GM23338 (cell line): ENCODE results near the gene MYH14. TPM values are rescaled to one million over a fixed set of nuclear protein-coding genes. Genes with fewer than 3 reads are reported as not detected.
"Not testable (repeated sequence)": the region's sequence is repeated elsewhere in the genome, so short reads cannot be mapped to it uniquely, and the experiment has no call there.

Experiments used
- ATAC-seq: fragments of 200-7000 bp; cut with Tn5 transposase; 3 replicates; pipeline ENCODE4 v1.9.1; 2020
- DNase-seq: peaks from one replicate; pipeline ENCODE4 v3.0.0-alpha.2; 2015; ENCODE audit warnings: low spot score
- H2AFZ ChIP-seq: fragments of 200-600 bp; sonication (generic); 2 replicates; pipeline ENCODE4 v1.8.0; 2016; ENCODE audit warnings: antibody characterized with exemption, mild to moderate bottlenecking, moderate library complexity
- H3F3A ChIP-seq: fragments of 200-600 bp; sonication (generic); replicated peaks from 2 replicates; pipeline ENCODE4 v1.8.0; 2017; ENCODE audit warnings: antibody characterized with exemption, mixed run types, low read depth
- H3K27ac ChIP-seq: fragments of 200-600 bp; sonication (generic); 2 replicates; pipeline ENCODE4 v1.6.1; 2016; ENCODE audit warnings: low read depth
- H3K27me3 ChIP-seq: fragments of 200-600 bp; sonication (generic); 2 replicates; pipeline ENCODE4 v1.8.0; 2016; ENCODE audit warnings: mild to moderate bottlenecking, mixed run types, moderate library complexity; ENCODE audit not compliant: insufficient read depth
- H3K36me3 ChIP-seq: fragments of 200-600 bp; sonication (generic); 2 replicates; pipeline ENCODE4 v1.8.0; 2016; ENCODE audit warnings: mild to moderate bottlenecking; ENCODE audit not compliant: insufficient read depth
- H3K4me1 ChIP-seq: fragments of 200-600 bp; sonication (generic); 2 replicates; pipeline ENCODE4 v1.8.0; 2016; ENCODE audit warnings: mild to moderate bottlenecking, moderate library complexity; ENCODE audit not compliant: insufficient read depth
- H3K4me2 ChIP-seq: fragments of 200-600 bp; sonication (generic); 2 replicates; pipeline ENCODE4 v1.7.1; 2017; ENCODE audit warnings: mixed run types
- H3K4me3 ChIP-seq: fragments of 200-600 bp; sonication (generic); 2 replicates; pipeline ENCODE4 v1.6.1; 2016; ENCODE audit warnings: mixed run types
- H3K79me2 ChIP-seq: fragments of 200-600 bp; sonication (generic); replicated peaks from 2 replicates; pipeline ENCODE4 v1.8.0; 2017; ENCODE audit warnings: mild to moderate bottlenecking; ENCODE audit not compliant: insufficient read depth
- H3K9me2 ChIP-seq: fragments of 200-600 bp; sonication (generic); 2 replicates; pipeline ENCODE4 v1.8.0; 2017; ENCODE audit not compliant: insufficient read depth
- H4K20me1 ChIP-seq: fragments of 200-600 bp; sonication (generic); replicated peaks from 2 replicates; pipeline ENCODE4 v1.8.0; 2017; ENCODE audit warnings: mild to moderate bottlenecking; ENCODE audit not compliant: insufficient read depth
- H3K27ac Mint-ChIP-seq: 2 replicates; pipeline ENCODE4 v1.8.0; 2020; ENCODE audit warnings: inconsistent platforms, mild to moderate bottlenecking, moderate library complexity, mixed read lengths
- H3K27me3 Mint-ChIP-seq: 3 replicates; pipeline ENCODE4 v1.8.0; 2022; ENCODE audit warnings: low read depth, mild to moderate bottlenecking, moderate library complexity, mixed read lengths, inconsistent platforms; ENCODE audit not compliant: insufficient read depth, poor library complexity
- H3K36me3 Mint-ChIP-seq: 3 replicates; pipeline ENCODE4 v1.8.0; 2021; ENCODE audit warnings: low read depth, mild to moderate bottlenecking, inconsistent platforms, moderate library complexity, mixed read lengths
- H3K4me1 Mint-ChIP-seq: 3 replicates; pipeline ENCODE4 v1.8.0; 2020; ENCODE audit warnings: mild to moderate bottlenecking, inconsistent platforms, mixed read lengths
- H3K4me3 Mint-ChIP-seq: 3 replicates; pipeline ENCODE4 v1.8.0; 2021; ENCODE audit warnings: moderate library complexity, mild to moderate bottlenecking, inconsistent platforms, mixed read lengths
- H3K9me3 Mint-ChIP-seq: 3 replicates; pipeline ENCODE4 v1.8.0; 2020; ENCODE audit warnings: moderate library complexity, mild to moderate bottlenecking, inconsistent platforms, mixed read lengths
- EZH2 ChIP-seq: fragments of 200-600 bp; sonication (generic); IDR thresholded peaks from one replicate; pipeline ENCODE4 v1.8.0; 2017; ENCODE audit warnings: antibody characterized with exemption, mild to moderate bottlenecking, low read depth; ENCODE audit not compliant: unreplicated experiment
- JUNB ChIP-seq: IDR thresholded peaks from one replicate; pipeline ENCODE4 v1.6.1; 2016; ENCODE audit warnings: antibody characterized with exemption; ENCODE audit not compliant: unreplicated experiment
- POLR2AphosphoS5 ChIP-seq: IDR thresholded peaks from 2 replicates; pipeline ENCODE4 v1.6.1; 2016; ENCODE audit warnings: antibody characterized with exemption, low read depth
- ZNF114 ChIP-seq: fragments of 250-450 bp; sonication (Bioruptor Pico); IDR thresholded peaks from 2 replicates; pipeline ENCODE4 v1.5.0; 2020; ENCODE audit warnings: mild to moderate bottlenecking, moderate library complexity
- ZNF331 ChIP-seq: fragments of 250-450 bp; sonication (Bioruptor Pico); IDR thresholded peaks from 2 replicates; pipeline ENCODE4 v1.5.0; 2020; ENCODE audit warnings: low read depth, mild to moderate bottlenecking, moderate library complexity
- polyA plus RNA-seq: library from polyadenylated mRNA; unstranded; fragments of >200 nt; fragmentation: Nextera tagmentation; extraction: Ambion mirVana; gene quantifications from 2 replicates; pipeline ENCODE4 v1.2.1, GENCODE V29; 2016
- total RNA-seq: library from RNA; depleted of rRNA; stranded (reverse); fragments of >200 nt; shearing (Covaris generic); gene quantifications from 2 replicates; pipeline ENCODE4 v1.2.3, GENCODE V29; 2014
- TF ChIP-seq, protein P1 (sequence below): IDR thresholded peaks from one replicate; pipeline ENCODE4 v1.6.1; 2018; ENCODE audit warnings: antibody characterized with exemption; ENCODE audit not compliant: unreplicated experiment
- TF ChIP-seq, protein P2 (sequence below), 2 experiments: fragments of 200-600 bp in 1 of 2; sonication (generic) in 1 of 2; conservative IDR thresholded peaks; 2 replicates each; pipeline versions ENCODE4 v1.5.1 to v1.6.1; 2016 to 2017; ENCODE audit warnings: antibody characterized with exemption in 2 of 2, low read depth in 2 of 2, mild to moderate bottlenecking in 2 of 2, moderate library complexity in 1 of 2

The MYH14 gene
- total and polyA plus RNA-seq, 2 experiments from 2014 or later, result 25.5 to 27.5 TPM

DNA sequence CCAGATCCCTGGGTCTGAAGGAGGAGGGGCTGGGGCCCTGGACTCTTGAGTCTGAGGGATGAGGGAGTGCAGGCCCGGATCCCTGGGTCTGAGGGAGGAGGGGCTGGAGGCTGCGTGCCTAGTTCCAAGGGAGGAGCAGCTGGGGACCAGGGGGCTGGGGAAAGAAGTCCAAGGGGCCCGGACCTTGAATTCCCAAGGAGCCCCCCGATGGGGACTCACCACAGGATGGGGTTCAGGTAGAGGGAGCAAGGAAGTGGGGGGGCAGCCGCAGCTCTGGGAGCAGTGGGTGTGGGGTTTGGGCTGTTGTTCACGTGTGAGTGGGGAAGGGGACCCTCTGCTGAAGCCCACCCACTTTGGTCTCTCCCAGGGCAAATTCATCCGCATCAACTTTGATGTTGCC lies 23.1 kb downstream of the MYH14 start (continued):
- TF ChIP-seq, protein P1, sequence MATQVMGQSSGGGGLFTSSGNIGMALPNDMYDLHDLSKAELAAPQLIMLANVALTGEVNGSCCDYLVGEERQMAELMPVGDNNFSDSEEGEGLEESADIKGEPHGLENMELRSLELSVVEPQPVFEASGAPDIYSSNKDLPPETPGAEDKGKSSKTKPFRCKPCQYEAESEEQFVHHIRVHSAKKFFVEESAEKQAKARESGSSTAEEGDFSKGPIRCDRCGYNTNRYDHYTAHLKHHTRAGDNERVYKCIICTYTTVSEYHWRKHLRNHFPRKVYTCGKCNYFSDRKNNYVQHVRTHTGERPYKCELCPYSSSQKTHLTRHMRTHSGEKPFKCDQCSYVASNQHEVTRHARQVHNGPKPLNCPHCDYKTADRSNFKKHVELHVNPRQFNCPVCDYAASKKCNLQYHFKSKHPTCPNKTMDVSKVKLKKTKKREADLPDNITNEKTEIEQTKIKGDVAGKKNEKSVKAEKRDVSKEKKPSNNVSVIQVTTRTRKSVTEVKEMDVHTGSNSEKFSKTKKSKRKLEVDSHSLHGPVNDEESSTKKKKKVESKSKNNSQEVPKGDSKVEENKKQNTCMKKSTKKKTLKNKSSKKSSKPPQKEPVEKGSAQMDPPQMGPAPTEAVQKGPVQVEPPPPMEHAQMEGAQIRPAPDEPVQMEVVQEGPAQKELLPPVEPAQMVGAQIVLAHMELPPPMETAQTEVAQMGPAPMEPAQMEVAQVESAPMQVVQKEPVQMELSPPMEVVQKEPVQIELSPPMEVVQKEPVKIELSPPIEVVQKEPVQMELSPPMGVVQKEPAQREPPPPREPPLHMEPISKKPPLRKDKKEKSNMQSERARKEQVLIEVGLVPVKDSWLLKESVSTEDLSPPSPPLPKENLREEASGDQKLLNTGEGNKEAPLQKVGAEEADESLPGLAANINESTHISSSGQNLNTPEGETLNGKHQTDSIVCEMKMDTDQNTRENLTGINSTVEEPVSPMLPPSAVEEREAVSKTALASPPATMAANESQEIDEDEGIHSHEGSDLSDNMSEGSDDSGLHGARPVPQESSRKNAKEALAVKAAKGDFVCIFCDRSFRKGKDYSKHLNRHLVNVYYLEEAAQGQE, result no peak
- no peak for TF ChIP-seq ZNF114 (CRISPR knock-in tag)
- TF ChIP-seq POLR2AphosphoS5, result no peak
- TF ChIP-seq EZH2, result no peak

DNA sequence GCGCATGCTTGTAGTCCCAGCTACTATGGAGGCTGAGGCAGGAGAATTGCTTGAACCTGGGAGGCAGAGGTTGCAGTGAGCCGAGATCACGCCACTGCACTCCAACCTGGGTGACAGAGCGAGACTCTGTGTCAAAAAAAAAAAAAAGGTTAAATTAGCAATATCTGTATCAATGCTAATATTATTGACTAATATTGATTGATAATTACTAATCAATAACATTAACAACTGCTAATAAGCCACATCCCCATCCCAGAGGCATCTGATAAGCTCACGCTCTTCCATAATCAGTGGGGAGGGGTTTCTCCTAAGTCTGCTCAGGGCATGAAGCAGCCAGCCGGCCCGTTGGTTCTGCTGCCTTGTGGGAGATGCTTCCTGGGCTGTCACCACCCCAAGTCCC lies 24.7 kb downstream of the MYH14 start:
- not testable (repeated sequence) for H2AFZ ChIP-seq, H3K4me1 ChIP-seq, DNase-seq, H3K36me3 ChIP-seq, H3F3A ChIP-seq, H3K27ac Mint-ChIP-seq, H3K27me3 Mint-ChIP-seq, ATAC-seq, H3K4me1 Mint-ChIP-seq, H3K4me3 ChIP-seq, H3K79me2 ChIP-seq, H3K4me2 ChIP-seq, H3K27ac ChIP-seq, H3K9me2 ChIP-seq, H4K20me1 ChIP-seq, H3K27me3 ChIP-seq, H3K4me3 Mint-ChIP-seq
- H3K9me3 Mint-ChIP-seq, result peaks cover 88% of the 10 kb centered on the region
- H3K36me3 Mint-ChIP-seq, result peaks cover 37% of the 10 kb centered on the region

DNA sequence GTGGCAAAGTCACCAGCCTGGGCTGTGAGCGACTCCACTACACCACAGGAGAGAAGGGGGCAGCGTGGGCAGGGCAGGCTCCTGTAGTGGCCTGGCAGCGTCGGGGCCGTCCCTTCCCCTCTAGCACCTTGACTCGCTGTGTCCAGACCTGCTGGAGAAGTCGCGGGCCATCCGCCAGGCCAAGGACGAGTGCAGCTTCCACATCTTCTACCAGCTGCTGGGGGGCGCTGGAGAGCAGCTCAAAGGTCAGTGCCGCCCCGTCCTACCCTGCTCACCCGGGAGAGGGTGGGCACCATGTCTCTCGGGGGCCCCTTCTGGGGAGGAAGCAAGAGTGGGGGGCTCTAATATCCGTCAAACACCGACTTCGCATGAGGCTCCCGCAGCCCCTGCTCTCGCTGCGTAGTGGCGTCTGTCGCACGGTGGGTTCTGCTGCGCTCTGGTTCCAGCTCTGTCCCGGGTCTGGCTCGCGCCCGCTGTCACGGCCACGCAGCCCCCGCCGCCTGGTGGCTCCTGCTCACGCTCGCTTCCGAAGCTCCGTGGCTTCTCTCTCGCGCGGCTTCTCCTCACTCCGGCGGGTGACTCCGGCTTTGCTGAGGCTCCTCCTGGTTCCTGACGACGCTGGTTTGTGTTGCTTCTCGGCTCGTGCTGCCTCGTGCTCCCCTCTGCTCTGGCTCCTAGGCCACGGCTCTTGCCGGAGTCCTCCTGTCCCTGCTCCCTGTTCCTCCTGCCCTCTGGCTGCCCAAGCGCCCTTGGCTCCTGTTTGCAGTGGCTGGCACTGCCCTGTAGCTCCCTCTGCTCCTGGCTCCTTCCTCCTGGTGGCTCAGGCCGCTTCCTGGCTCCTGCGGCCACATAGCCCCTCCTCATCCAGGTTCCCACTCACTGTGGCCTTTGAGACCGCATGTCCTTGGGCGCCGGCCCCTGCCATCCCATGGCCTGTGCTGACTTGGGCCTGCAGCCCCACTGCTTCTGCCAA lies 27.2 kb downstream of the MYH14 start:
- TF ChIP-seq, protein P1, result no peak
- TF ChIP-seq, protein P2, sequence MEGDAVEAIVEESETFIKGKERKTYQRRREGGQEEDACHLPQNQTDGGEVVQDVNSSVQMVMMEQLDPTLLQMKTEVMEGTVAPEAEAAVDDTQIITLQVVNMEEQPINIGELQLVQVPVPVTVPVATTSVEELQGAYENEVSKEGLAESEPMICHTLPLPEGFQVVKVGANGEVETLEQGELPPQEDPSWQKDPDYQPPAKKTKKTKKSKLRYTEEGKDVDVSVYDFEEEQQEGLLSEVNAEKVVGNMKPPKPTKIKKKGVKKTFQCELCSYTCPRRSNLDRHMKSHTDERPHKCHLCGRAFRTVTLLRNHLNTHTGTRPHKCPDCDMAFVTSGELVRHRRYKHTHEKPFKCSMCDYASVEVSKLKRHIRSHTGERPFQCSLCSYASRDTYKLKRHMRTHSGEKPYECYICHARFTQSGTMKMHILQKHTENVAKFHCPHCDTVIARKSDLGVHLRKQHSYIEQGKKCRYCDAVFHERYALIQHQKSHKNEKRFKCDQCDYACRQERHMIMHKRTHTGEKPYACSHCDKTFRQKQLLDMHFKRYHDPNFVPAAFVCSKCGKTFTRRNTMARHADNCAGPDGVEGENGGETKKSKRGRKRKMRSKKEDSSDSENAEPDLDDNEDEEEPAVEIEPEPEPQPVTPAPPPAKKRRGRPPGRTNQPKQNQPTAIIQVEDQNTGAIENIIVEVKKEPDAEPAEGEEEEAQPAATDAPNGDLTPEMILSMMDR (conservative IDR thresholded peaks at IDR 0.05; ENCODE audit: low read depth in 2 of 2), result peak; percentile 67 to 78
- TF ChIP-seq JUNB, result no peak
- no peak for TF ChIP-seq ZNF331 (CRISPR knock-in tag)
- no peak for TF ChIP-seq EZH2
- Histone ChIP-seq H3F3A (0 out of 2 replicates have a peak, but pooled peaks cover 3% of the 10 kb centered on the region), H2AFZ (no peak overlapping the region), H3K4me1 (peaks cover 10% of the 10 kb centered on the region; the same call in 1 of the 2 replicates), H3K4me3 (peak overlapping the region; percentile 34; the same call in 1 of the 2 replicates), H3K9me2 (no peaks in the 10 kb centered on the region), H4K20me1 (no peaks in the 10 kb centered on the region), H3K36me3 (no peaks in the 10 kb centered on the region), H3K27ac (no peak overlapping the region), H3K4me2 (peak overlapping the region; percentile 38; the same call in 1 of the 2 replicates), H3K27me3 (no peaks in the 10 kb centered on the region), H3K79me2 (no peaks in the 10 kb centered on the region)
- Mint-ChIP-seq H3K36me3 (peaks cover 27% of the 10 kb centered on the region), H3K27ac (no peak overlapping the region), H3K4me3 (no peak overlapping the region), H3K27me3 (peaks cover 3% of the 10 kb centered on the region), H3K4me1 (no peaks in the 10 kb centered on the region), H3K9me3 (peaks cover 87% of the 10 kb centered on the region)
- no peak for ATAC-seq
- peak; percentile 85 for DNase-seq

GRCh38 chr19:50231417-50231816 lies 28.0 kb downstream of the MYH14 start:
- H3K79me2 ChIP-seq, H4K20me1 ChIP-seq, H3K4me1 Mint-ChIP-seq, H3K4me3 ChIP-seq, H3K27me3 ChIP-seq, H3K9me2 ChIP-seq, H3K27me3 Mint-ChIP-seq, H3K36me3 ChIP-seq, H3F3A ChIP-seq, H3K4me2 ChIP-seq, H3K27ac Mint-ChIP-seq, ATAC-seq, H3K4me3 Mint-ChIP-seq, DNase-seq, H2AFZ ChIP-seq, H3K27ac ChIP-seq: not testable (repeated sequence)
- peaks cover 27% of the 10 kb centered on the region for H3K36me3 Mint-ChIP-seq
- H3K9me3 Mint-ChIP-seq, result peaks cover 94% of the 10 kb centered on the region
- peaks cover 10% of the 10 kb centered on the region; the same call in 1 of the 2 replicates for H3K4me1 ChIP-seq
